Inferior parietal cortex (tissue), 1 donor: Measurements from ENCODE around the gene ALLC.
"Not testable (repeated sequence)": the region's sequence is repeated elsewhere in the genome, so short reads cannot be mapped to it uniquely, and the experiment has no call there.

Experiments
- DNase-seq: peaks from one replicate; pipeline ENCODE4 v3.0.0-alpha.2; 2016; ENCODE audit errors: extremely low spot score

The ALLC gene

GRCh38 chr2:3655871-3656761 is 1.9 kb upstream of the ALLC start:
- no peak for DNase-seq

DNA sequence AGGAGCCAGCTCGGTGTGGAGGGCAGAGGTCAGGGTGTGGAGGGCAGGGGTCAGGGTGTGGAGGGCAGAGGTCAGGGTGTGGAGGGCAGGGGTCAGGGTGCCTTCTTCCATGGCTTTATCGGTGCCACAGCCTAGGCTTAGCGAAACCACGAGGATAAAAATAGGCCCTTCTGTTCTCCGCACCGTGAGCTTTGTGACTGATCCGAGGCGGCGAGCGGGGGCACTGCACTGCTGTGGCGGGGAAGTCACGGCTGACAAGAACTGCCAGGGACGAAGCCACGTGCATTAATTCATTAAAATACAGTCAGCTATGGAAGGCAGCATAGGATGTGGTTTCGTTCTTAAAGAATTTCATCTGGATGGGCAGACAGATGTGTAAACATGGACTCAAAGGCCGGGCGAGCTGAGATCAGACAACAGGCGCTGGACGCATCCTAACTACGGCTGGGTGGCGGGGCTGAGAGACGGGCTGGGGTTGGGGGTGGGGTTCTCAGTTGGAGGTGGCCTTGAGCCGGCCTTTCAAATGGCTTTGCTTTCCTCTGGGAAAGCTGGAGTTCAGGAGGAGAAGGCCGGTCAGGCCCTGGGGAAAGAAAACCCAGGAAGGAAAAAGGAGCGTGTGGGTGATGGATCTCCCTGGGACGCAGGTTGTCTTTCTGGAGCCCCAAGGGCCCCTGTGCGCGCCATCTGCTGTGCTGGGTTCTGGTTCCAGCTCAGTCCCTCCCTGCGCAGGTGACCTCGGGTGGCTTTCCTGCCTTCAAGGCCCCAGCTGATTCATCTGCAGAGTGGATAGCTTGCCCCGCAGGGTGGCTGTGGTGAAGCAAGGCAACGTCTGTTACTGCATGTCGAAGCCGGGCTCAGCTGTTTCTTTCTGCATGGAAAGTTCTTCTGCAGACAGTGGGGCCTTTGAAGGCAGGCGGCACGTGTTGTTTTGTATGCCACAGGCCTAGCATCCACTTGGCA is 958 bp upstream of the ALLC start:
- DNase-seq, result no peak

DNA sequence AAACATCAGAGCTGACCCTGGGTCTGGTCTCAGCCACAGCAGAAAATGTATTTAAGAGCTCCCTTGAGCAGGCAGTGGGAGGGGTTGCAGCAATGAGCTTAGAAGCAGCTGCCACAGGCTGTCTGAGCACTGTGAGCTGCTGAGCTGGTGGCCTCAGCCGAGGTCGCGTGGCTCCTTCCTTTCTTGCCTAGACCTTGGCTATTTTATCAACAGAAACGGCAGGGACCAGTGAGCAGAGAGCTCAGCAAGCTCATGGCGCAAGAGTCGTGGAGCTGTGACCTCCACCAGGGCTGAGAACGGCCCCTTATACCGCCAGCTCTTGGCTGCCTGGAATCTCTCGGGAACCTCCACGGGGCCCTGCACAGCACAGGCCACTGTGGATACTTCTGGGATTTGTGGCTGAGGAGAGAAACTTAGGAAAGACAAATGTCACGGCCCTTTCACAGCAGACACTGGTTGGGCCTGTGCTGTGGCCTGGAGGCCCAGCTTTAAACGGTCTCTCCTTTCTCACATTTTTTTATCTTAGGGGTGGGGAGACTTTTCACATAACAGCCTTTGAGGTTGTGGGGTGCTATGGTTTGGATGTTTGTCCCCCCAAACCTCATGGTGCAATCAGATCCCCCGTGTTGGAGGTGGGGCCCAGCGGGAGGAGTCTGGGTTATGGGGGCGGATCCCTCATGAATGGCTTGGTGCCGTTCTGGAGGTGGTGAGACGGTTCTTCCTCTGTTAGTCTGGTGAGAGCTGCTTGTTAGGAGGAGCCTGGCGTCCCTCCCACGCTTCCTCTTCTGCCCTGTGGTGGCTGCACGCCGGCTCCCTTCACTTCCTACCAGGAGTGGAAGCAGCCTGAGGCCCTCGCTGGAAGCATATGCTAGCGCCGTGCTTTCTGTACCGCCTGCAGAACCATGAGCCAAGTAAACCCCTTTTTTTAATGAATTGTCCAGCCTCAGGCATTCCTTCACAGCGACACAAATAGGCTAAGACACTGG is 1.7 kb downstream of the ALLC start:
- no peak for DNase-seq

- DNase-seq, result not testable (repeated sequence)
Observed at GRCh38 chr2:3660640-3661039, 2.6 kb downstream of the ALLC start.

DNA sequence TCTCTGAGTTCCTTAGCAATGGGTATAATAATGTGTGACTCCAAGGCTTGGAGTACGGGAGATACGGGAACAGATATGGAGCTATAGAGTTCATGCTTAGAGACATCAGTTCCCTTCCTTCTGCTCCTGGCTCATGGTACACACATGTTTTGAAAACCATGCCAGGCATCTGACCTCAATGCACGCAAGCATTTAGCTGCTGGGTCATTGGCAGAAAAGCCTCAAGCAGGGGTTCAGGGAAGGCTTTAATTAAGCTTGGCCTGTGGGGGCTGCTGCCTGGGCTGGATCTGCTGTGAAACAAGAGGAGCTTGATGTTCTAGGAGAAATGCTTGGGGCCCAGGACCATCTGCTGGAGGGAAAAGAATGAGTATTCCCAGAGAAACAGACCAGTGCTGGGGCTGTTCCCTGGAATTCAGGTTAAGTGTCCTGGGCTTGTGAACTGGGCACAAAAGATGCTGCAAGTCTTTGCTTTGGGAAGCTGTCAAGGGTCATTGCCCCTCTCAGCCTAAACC is 3.2 kb downstream of the ALLC start:
- no peak for DNase-seq

DNA sequence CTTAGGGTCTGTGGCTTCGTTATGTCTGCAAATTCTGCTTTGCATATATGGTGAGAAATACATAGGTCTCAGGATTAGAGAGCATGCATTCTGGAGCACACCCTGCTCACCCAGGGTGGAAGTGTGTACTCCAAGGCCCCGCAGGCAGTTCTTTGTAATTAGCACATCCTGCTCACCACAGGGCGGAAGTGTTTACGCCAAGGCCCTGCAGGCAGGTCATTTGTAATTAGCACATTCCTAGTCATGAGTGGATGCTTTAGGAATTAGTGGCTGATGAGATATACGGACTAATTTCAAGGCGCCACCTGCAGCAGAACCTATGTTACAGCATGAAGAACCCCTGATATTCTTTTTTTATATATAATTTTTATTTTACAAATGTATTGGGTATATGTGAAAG is 4.2 kb downstream of the ALLC start:
- DNase-seq, result no peak

DNA sequence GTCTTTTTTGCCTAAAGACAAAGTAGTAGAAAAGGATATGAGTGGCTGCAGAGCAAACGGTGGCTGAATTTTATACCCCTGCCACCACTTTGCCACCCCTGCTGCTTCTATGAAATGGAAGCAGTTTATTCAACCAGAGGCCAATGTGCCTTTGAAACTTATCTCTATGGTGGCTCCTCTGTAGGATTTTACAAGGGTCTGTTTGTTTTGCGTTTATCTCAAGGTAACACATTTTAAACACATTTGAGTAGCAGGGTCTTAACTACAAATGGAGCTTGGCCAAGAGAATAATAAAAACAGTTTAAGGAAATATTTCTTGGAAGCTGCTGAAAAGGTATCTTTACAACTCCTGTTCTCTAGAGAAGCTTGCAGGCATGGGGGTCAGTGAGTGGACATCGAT is 6.1 kb downstream of the ALLC start:
- no peak for DNase-seq

GRCh38 chr2:3664925-3665324 is 6.9 kb downstream of the ALLC start:
- DNase-seq, result no peak

GRCh38 chr2:3665886-3666612 is 8.0 kb downstream of the ALLC start:
- no peak for DNase-seq

- no peak for DNase-seq
Observed at GRCh38 chr2:3666613-3666975, 8.6 kb downstream of the ALLC start.

GRCh38 chr2:3667151-3667631 is 9.2 kb downstream of the ALLC start:
- DNase-seq, result no peak

GRCh38 chr2:3669656-3670055 is 11.7 kb downstream of the ALLC start:
- DNase-seq, result no peak

GRCh38 chr2:3670376-3670775 is 12.4 kb downstream of the ALLC start:
- no peak for DNase-seq

DNA sequence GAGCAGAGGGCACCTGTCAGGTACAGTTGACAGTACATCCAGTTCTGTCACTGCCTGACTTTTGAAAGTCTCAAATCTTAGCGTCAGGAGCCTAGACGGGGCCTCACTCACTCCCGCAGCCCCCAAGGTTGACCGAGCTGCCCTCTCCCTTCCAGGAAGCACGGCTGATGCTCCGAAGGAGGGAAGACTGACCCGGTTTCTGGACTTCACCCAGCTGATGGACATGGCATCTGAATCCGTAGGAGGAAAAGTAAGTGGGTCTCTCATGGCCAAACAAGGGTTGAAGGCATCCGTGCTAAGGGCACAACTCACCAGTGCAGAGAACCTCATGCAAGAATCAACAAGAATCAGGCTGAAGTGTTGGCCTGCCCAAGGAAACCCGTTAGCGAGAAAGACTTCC is 12.9 kb downstream of the ALLC start:
- no peak for DNase-seq

GRCh38 chr2:3672861-3673678 is 15.1 kb downstream of the ALLC start:
- no peak for DNase-seq

DNA sequence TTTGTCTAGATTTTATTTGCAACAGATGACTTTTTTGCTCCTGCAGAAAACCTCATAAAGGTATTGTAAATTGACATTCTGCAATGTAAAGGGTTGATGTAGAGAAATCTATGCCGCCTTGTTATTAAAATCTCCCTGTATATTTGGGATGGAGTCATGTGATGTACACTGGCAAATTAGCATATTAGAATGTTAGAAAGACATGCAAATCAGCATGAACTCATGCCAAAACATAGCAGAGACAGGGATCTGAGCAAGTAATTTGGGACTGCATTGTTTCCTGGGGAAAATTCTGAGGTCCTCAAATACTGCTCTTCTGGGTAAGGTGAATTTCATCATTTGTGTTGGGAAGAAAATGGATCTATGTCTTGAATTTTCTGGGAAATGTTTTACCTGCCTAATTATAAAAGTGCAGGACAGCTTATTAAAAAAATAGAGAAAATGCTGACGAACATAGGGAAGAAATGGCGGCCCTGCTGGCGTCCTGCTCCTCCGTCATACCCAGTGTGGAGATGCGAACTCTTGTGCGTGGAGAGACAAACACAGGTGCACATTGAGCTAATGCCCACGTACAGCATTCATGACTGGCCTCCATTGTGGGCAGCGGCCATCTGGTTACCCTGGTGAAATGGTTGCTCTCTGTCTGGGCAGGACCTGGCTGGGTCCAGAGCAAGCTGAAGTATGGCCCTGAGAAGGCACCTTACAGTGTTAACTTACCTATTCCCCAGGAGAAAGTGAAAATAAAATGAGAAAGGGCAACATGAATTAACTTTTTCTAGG is 16.3 kb downstream of the ALLC start:
- DNase-seq, result no peak

DNA sequence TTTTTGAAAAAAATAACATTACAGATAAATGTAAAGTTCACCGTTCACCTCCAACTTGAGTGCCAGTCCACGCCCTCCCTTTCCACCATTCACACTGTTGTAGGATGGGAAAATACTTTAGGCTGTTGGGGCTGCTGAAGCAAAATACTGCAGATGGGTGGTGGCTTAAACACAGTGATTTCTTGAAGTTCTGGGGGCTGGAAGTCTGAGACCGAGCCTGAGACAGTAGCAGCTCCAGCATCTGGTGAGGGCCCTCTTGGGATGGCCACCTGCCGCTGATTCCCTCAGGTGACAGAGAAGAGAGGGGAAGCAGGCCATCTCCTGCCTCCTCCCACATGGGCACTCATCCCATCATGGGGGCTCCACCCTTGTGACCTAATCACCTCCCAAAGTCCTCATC is 17.7 kb downstream of the ALLC start:
- DNase-seq, result no peak

DNA sequence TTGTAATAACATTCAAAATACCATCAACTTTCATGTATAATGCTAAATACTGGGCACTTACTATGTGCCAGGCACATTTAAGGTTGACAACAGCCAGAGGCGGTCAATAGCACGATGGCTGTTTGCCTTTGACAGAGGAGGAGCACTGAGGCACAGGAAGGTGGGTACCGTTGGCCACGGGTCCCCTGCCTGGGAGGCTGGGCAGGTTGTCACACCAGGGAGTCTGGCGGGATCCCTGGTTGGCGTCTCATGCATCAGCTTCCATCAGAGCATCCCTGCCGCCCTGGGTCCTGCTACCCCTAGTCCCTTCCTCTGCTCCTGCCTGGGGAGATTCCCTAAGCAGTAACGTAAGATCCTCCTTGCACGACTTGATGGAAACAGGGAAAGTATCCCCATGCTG is 19.4 kb downstream of the ALLC start:
- no peak for DNase-seq

DNA sequence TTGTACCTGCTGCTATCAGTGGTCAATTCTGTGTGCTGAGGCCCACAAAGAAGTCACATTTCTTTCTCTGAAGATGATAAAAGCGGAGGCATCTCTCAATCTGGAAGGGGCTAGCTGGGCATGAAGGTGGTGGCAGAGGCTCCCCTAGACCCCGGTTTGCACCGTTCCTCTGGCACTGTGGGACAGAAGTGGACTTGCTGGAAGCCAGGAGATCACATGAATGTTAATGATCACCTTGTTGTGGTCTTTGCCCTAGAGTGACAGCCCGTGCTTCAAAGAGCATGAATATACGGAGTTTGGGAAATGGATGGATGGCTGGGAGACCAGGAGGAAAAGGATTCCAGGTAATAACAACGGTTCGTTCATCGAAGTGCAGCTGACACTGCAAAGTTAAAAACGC is 20.2 kb downstream of the ALLC start:
- no peak for DNase-seq
